HG02642 (cell line): ENCODE results near the gene CMTM2.
A peak's percentile ranks its signal among the peaks of the same experiment; 100 is the strongest.
"Not testable (repeated sequence)": the region's sequence is repeated elsewhere in the genome, so short reads cannot be mapped to it uniquely, and the experiment has no call there.

ENCODE experiments used
- ATAC-seq: cut with Tn5 transposase; IDR thresholded peaks from one replicate; pipeline ENCODE4 v1.9.1; 2021; ENCODE audit warnings: mild to moderate bottlenecking; ENCODE audit not compliant: unreplicated experiment, poor library complexity

Gene CMTM2

GRCh38 chr16:66605177-66605978, 26.1 kb downstream of the CMTM2 start:
- no peak for ATAC-seq

- peak; percentile 53 for ATAC-seq
Measured at GRCh38 chr16:66605979-66606751, 26.9 kb downstream of the CMTM2 start.

GRCh38 chr16:66608241-66609138, 29.2 kb downstream of the CMTM2 start:
- peak; percentile 45 for ATAC-seq

GRCh38 chr16:66609139-66609510, 29.9 kb downstream of the CMTM2 start:
- ATAC-seq: no peak

- ATAC-seq: no peak
Measured at GRCh38 chr16:66610111-66610820, 31.0 kb downstream of the CMTM2 start.

- not testable (repeated sequence) for ATAC-seq
Measured at GRCh38 chr16:66611911-66612310, 32.6 kb downstream of the CMTM2 start.

GRCh38 chr16:66612422-66612821, 33.2 kb downstream of the CMTM2 start:
- no peak for ATAC-seq

GRCh38 chr16:66614161-66614802, 35.0 kb downstream of the CMTM2 start:
- no peak for ATAC-seq

- ATAC-seq: no peak
Measured at GRCh38 chr16:66616169-66616568, 36.9 kb downstream of the CMTM2 start.

- no peak for ATAC-seq
Measured at GRCh38 chr16:66616592-66616991, 37.3 kb downstream of the CMTM2 start.

GRCh38 chr16:66617010-66617434, 37.8 kb downstream of the CMTM2 start:
- no peak for ATAC-seq

GRCh38 chr16:66617728-66618127, 38.5 kb downstream of the CMTM2 start:
- ATAC-seq: no peak

GRCh38 chr16:66618588-66619375, 39.5 kb downstream of the CMTM2 start:
- ATAC-seq: no peak

- ATAC-seq: no peak
Measured at GRCh38 chr16:66619534-66620428, 40.5 kb downstream of the CMTM2 start.

- ATAC-seq: no peak
Measured at GRCh38 chr16:66620429-66620795, 41.1 kb downstream of the CMTM2 start.

GRCh38 chr16:66621973-66622372, 42.7 kb downstream of the CMTM2 start:
- no peak for ATAC-seq

- ATAC-seq: no peak
Measured at GRCh38 chr16:66622863-66623262, 43.6 kb downstream of the CMTM2 start.

- ATAC-seq: no peak
Measured at GRCh38 chr16:66623755-66624154, 44.5 kb downstream of the CMTM2 start.
